Retinal pigment epithelial cell (primary cell): ENCODE data around the gene RTP1.

Experiments
- DNase-seq: peaks from one replicate; pipeline ENCODE4 v3.0.0-alpha.2; 2010; ENCODE audit warnings: low read depth
- H3K4me3 ChIP-seq: 2 replicates; pipeline ENCODE4 v1.5.1; 2011; ENCODE audit warnings: mild to moderate bottlenecking, low read length, control low read depth, moderate library complexity
- CTCF ChIP-seq: conservative IDR thresholded peaks from 2 replicates; pipeline ENCODE4 v1.5.1; 2011; ENCODE audit warnings: low read depth, low read length, control low read depth, inconsistent platforms

Gene RTP1

GRCh38 chr3:187210545-187211327, 13.4 kb downstream of the RTP1 start:
- no peak for TF ChIP-seq CTCF
- no peak for DNase-seq
- H3K4me3 ChIP-seq = no peak overlapping the region

- DNase-seq = no peak
- TF ChIP-seq CTCF = no peak
- H3K4me3 ChIP-seq = no peak overlapping the region
Observed at GRCh38 chr3:187211532-187212195, 14.4 kb downstream of the RTP1 start.

GRCh38 chr3:187212196-187212545, 14.9 kb downstream of the RTP1 start:
- DNase-seq = no peak
- H3K4me3 ChIP-seq = no peak overlapping the region
- TF ChIP-seq CTCF = no peak

GRCh38 chr3:187212705-187213104, 15.4 kb downstream of the RTP1 start:
- DNase-seq = no peak
- no peak for TF ChIP-seq CTCF
- H3K4me3 ChIP-seq = no peak overlapping the region

- H3K4me3 ChIP-seq = no peak overlapping the region
- no peak for DNase-seq
- TF ChIP-seq CTCF = no peak
Observed at GRCh38 chr3:187213616-187214015, 16.3 kb downstream of the RTP1 start.

GRCh38 chr3:187215460-187215859, 18.2 kb downstream of the RTP1 start:
- no peak for TF ChIP-seq CTCF
- DNase-seq = no peak
- H3K4me3 ChIP-seq = no peak overlapping the region

GRCh38 chr3:187222801-187223200, 25.5 kb downstream of the RTP1 start:
- TF ChIP-seq CTCF = no peak
- no peak for DNase-seq
- H3K4me3 ChIP-seq = no peak overlapping the region
